PFSK-1 (cell line): Measurements from ENCODE around the gene NMBR.

ENCODE experiments used
- FOXP2 ChIP-seq: optimal IDR thresholded peaks from 2 replicates; pipeline ENCODE3; 2011; ENCODE audit warnings: borderline replicate concordance, control low read depth, inconsistent platforms; ENCODE audit not compliant: insufficient read depth; ENCODE audit errors: extremely low read length, extremely low read depth
- POLR2AphosphoS5 ChIP-seq: IDR thresholded peaks from 2 replicates; pipeline ENCODE4 v1.6.1; 2012; ENCODE audit warnings: low read depth, mild to moderate bottlenecking, control low read depth, low read length, moderate library complexity
- REST ChIP-seq, 2 experiments: IDR thresholded peaks; 2 replicates each; pipeline versions ENCODE4 v1.6.1 to v1.8.0; 2011 to 2012; ENCODE audit warnings: low read depth in 2 of 2, low read length in 2 of 2, control low read depth in 1 of 2, inconsistent platforms in 1 of 2, mild to moderate bottlenecking in 1 of 2, moderate library complexity in 1 of 2; ENCODE audit not compliant: insufficient read depth in 1 of 2
- SIN3A ChIP-seq: IDR thresholded peaks from 2 replicates; pipeline ENCODE4 v1.6.1; 2012; ENCODE audit warnings: mild to moderate bottlenecking, low read length, moderate library complexity, borderline replicate concordance; ENCODE audit not compliant: insufficient read depth
- TAF1 ChIP-seq: IDR thresholded peaks from 2 replicates; pipeline ENCODE4 v1.6.1; 2012; ENCODE audit warnings: low read length, control low read depth, borderline replicate concordance; ENCODE audit not compliant: insufficient read depth

The NMBR gene

GRCh38 chr6:142087950-142088857 is 58.7 kb downstream of the NMBR start:
- TF ChIP-seq SIN3A (no peak), POLR2AphosphoS5 (no peak), TAF1 (no peak), FOXP2 (no peak), REST (IDR thresholded peaks at IDR 0.05; ENCODE audit: insufficient read depth in 1 of 2, low read depth in 2 of 2, low read length in 2 of 2) (no peak)

GRCh38 chr6:142079130-142079529 is 67.8 kb downstream of the NMBR start:
- no peak for TF ChIP-seq SIN3A
- TF ChIP-seq REST (IDR thresholded peaks at IDR 0.05; ENCODE audit: insufficient read depth in 1 of 2, low read depth in 2 of 2, low read length in 2 of 2): no peak
- TF ChIP-seq FOXP2: no peak
- no peak for TF ChIP-seq TAF1
- no peak for TF ChIP-seq POLR2AphosphoS5

GRCh38 chr6:142075516-142076101 is 71.3 kb downstream of the NMBR start:
- TF ChIP-seq FOXP2 (no peak), POLR2AphosphoS5 (no peak), REST (IDR thresholded peaks at IDR 0.05; ENCODE audit: insufficient read depth in 1 of 2, low read depth in 2 of 2, low read length in 2 of 2) (no peak), TAF1 (no peak)

GRCh38 chr6:142074516-142074915 is 72.4 kb downstream of the NMBR start:
- no peak for TF ChIP-seq REST (IDR thresholded peaks at IDR 0.05; ENCODE audit: insufficient read depth in 1 of 2, low read depth in 2 of 2, low read length in 2 of 2)
- TF ChIP-seq SIN3A: no peak
- TF ChIP-seq POLR2AphosphoS5: no peak
- no peak for TF ChIP-seq TAF1
- TF ChIP-seq FOXP2: no peak
